Vagina (tissue), 2 donors: ENCODE data around the gene DNMT1.

Source experiments
- POLR2AphosphoS5 ChIP-seq, 2 donors: sonication (generic); formaldehyde crosslinking; IDR thresholded peaks; one replicate each; pipeline ENCODE4 v1.9.0; 2017; ENCODE audit warnings: antibody characterized with exemption in 2 of 2, mild to moderate bottlenecking in 2 of 2, low read depth in 1 of 2; ENCODE audit not compliant: insufficient read depth in 1 of 2
- TF ChIP-seq, protein P1 (sequence below), 3 experiments: fragments of 450-650 bp in 2 of 3; fragments of 200-600 bp in 1 of 3; sonication (generic) in 1 of 3; IDR thresholded peaks; one replicate each; pipeline ENCODE4 v1.5.1; 2017 to 2019; ENCODE audit warnings: antibody characterized with exemption in 3 of 3, mild to moderate bottlenecking in 2 of 3, moderate library complexity in 2 of 3

GRCh38 chr19:10113964-10114650 is 80.6 kb downstream of the DNMT1 start:
- TF ChIP-seq, protein P1, sequence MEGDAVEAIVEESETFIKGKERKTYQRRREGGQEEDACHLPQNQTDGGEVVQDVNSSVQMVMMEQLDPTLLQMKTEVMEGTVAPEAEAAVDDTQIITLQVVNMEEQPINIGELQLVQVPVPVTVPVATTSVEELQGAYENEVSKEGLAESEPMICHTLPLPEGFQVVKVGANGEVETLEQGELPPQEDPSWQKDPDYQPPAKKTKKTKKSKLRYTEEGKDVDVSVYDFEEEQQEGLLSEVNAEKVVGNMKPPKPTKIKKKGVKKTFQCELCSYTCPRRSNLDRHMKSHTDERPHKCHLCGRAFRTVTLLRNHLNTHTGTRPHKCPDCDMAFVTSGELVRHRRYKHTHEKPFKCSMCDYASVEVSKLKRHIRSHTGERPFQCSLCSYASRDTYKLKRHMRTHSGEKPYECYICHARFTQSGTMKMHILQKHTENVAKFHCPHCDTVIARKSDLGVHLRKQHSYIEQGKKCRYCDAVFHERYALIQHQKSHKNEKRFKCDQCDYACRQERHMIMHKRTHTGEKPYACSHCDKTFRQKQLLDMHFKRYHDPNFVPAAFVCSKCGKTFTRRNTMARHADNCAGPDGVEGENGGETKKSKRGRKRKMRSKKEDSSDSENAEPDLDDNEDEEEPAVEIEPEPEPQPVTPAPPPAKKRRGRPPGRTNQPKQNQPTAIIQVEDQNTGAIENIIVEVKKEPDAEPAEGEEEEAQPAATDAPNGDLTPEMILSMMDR (IDR thresholded peaks at IDR 0.05), result no peak
- TF ChIP-seq POLR2AphosphoS5 (IDR thresholded peaks at IDR 0.05; ENCODE audit: insufficient read depth in 1 of 2, low read depth in 1 of 2), result peak in 1 of 2 donors; percentile 9
